ENCODE results near the gene CDK4. TPM values are rescaled to one million over a fixed set of nuclear protein-coding genes. Genes with fewer than 3 reads are reported as not detected.

Gene CDK4
- total RNA-seq, 2 experiments from 2014 or later, result 275 to 304 TPM

GRCh38 chr12:57700317-57700716 lies 51.8 kb downstream of the CDK4 start:
- Mint-ChIP-seq H3K4me1 (peaks cover 2% of the 10 kb centered on the region), H3K27me3 (no peaks in the 10 kb centered on the region), H3K9me3 (peaks cover 12% of the 10 kb centered on the region), H3K36me3 (peaks cover 36% of the 10 kb centered on the region), H3K27ac (no peak overlapping the region), H3K4me3 (no peak overlapping the region)
- DNase-seq, result no peak

- Mint-ChIP-seq H3K27me3 (no peaks in the 10 kb centered on the region), H3K4me1 (peaks cover 2% of the 10 kb centered on the region), H3K36me3 (peaks cover 24% of the 10 kb centered on the region), H3K27ac (no peak overlapping the region), H3K4me3 (no peak overlapping the region), H3K9me3 (peaks cover 7% of the 10 kb centered on the region)
- no peak for DNase-seq
Measured at GRCh38 chr12:57698414-57698813, 53.7 kb downstream of the CDK4 start.

Other genes with a start within 250 kb of the CDK4 start
- gene DDIT3, start 231.8 kb downstream of the CDK4 start, total RNA-seq, result 10 to 100 TPM; 30.7 to 33.4 TPM
- 10 to 100 TPM; 38.5 to 44.8 TPM for gene MBD6, start 229.5 kb downstream of the CDK4 start, total RNA-seq
- gene DCTN2, start 205.1 kb downstream of the CDK4 start, total RNA-seq, result 10 to 100 TPM; 73.6 to 81.3 TPM
- 1 to 10 TPM; 1.5 to 1.7 TPM for gene KIF5A, start 202.3 kb downstream of the CDK4 start, total RNA-seq
- 10 to 100 TPM; 17.1 to 18.5 TPM for gene PIP4K2C, start 161.1 kb downstream of the CDK4 start, total RNA-seq
- 10 to 100 TPM; 18.9 to 20.2 TPM for gene DTX3, start 147.5 kb downstream of the CDK4 start, total RNA-seq
- 1 to 10 TPM; 1.9 to 2.2 TPM for gene ARHGEF25, start 140.9 kb downstream of the CDK4 start, total RNA-seq
- 1 to 10 TPM; 1.5 TPM for gene B4GALNT1, start 119.1 kb downstream of the CDK4 start, total RNA-seq
- gene OS9, start 58.2 kb downstream of the CDK4 start, total RNA-seq, result 10 to 100 TPM; 53.7 to 59.8 TPM
- gene AGAP2, start 13.6 kb downstream of the CDK4 start, total RNA-seq, result 10 to 100 TPM; 22.6 to 23.8 TPM
- 1 to 10 TPM; 5.7 TPM for gene TSPAN31, start 7.3 kb downstream of the CDK4 start, total RNA-seq
- 10 to 100 TPM; 18.2 to 19.2 TPM for gene MARCHF9, start 2.8 kb upstream of the CDK4 start, total RNA-seq
- gene CYP27B1, start 14.8 kb upstream of the CDK4 start, total RNA-seq, result 10 to 100 TPM in 1 of 2 experiments, 1 to 10 TPM in 1; 9.6 to 12.0 TPM
- 10 to 100 TPM; 59.6 to 60.1 TPM for gene METTL1, start 19.8 kb upstream of the CDK4 start, total RNA-seq
- gene EEF1AKMT3, start 20.3 kb upstream of the CDK4 start, total RNA-seq, result 1 to 10 TPM; 3.7 to 3.9 TPM
- gene TSFM, start 30.5 kb upstream of the CDK4 start, total RNA-seq, result 10 to 100 TPM; 67.7 to 74.7 TPM
- 1 to 10 TPM; 1.2 to 1.8 TPM for gene AVIL, start 66.4 kb upstream of the CDK4 start, total RNA-seq
- 10 to 100 TPM; 91.4 to 94.3 TPM for gene CTDSP2, start 94.4 kb upstream of the CDK4 start, total RNA-seq
- gene ATP23, start 189.3 kb upstream of the CDK4 start, total RNA-seq, result 10 to 100 TPM; 13.2 to 13.8 TPM

Data from activated naive CD8-positive, alpha-beta T cell treated with anti-CD3 and anti-CD28 coated beads for 36 hours (primary cell).